Hepatocyte (in vitro differentiated cells): ENCODE measurements around the gene RNF43.

ENCODE experiments used
- EZH2 ChIP-seq: fragments of 200-600 bp; sonication (generic); IDR thresholded peaks from 2 replicates; pipeline ENCODE4 v1.6.1; 2016; ENCODE audit warnings: antibody characterized with exemption, mild to moderate bottlenecking, borderline replicate concordance
- EZH2phosphoT487 ChIP-seq: fragments of 200-600 bp; sonication (generic); IDR thresholded peaks from one replicate; pipeline ENCODE4 v1.6.1; 2018; ENCODE audit warnings: antibody characterized with exemption, mild to moderate bottlenecking, low read depth, moderate library complexity; ENCODE audit not compliant: unreplicated experiment, severe bottlenecking
- TF ChIP-seq, protein P1 (sequence below): fragments of 200-600 bp; sonication (generic); IDR thresholded peaks from 2 replicates; pipeline ENCODE4 v1.5.1; 2016; ENCODE audit warnings: antibody characterized with exemption, mild to moderate bottlenecking; ENCODE audit not compliant: poor library complexity

GRCh38 chr17:58381124-58382035, 36.0 kb downstream of the RNF43 start:
- TF ChIP-seq EZH2phosphoT487, result no peak
- TF ChIP-seq, protein P1, sequence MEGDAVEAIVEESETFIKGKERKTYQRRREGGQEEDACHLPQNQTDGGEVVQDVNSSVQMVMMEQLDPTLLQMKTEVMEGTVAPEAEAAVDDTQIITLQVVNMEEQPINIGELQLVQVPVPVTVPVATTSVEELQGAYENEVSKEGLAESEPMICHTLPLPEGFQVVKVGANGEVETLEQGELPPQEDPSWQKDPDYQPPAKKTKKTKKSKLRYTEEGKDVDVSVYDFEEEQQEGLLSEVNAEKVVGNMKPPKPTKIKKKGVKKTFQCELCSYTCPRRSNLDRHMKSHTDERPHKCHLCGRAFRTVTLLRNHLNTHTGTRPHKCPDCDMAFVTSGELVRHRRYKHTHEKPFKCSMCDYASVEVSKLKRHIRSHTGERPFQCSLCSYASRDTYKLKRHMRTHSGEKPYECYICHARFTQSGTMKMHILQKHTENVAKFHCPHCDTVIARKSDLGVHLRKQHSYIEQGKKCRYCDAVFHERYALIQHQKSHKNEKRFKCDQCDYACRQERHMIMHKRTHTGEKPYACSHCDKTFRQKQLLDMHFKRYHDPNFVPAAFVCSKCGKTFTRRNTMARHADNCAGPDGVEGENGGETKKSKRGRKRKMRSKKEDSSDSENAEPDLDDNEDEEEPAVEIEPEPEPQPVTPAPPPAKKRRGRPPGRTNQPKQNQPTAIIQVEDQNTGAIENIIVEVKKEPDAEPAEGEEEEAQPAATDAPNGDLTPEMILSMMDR, result no peak
- TF ChIP-seq EZH2, result no peak
